Endothelial cell of umbilical vein (primary cell): ENCODE measurements around the gene OXSR1. TPM values are rescaled to one million over a fixed set of nuclear protein-coding genes. Genes with fewer than 3 reads are reported as not detected.
"Not testable (repeated sequence)": the region's sequence is repeated elsewhere in the genome, so short reads cannot be mapped to it uniquely, and the experiment has no call there.

Source experiments
- BruUV-seq: library from RNA; stranded (reverse); fragments of 400-500 nt; replicated peaks from 2 replicates; lab custom pipeline; 2021; lab: Mats Ljungman, UMichigan
- CTCF ChIA-PET: fragments of 300-600, 350-600 bp; sonication (Branson Sonifier 250); formaldehyde crosslinking; loops from one replicate; lab custom pipeline; 2021; ENCODE audit warnings: antibody characterized with exemption, inconsistent platforms; lab: Charles Lee
- POLR2A ChIA-PET: fragments of 300-600, 350-600 bp; sonication (Branson Sonifier 250); formaldehyde crosslinking; loops from one replicate; lab custom pipeline; 2021; ENCODE audit warnings: antibody characterized with exemption, inconsistent platforms; lab: Charles Lee
- DNase-seq: peaks from one replicate; pipeline ENCODE4 v3.0.0-alpha.2; 2011; ENCODE audit warnings: low read depth, low spot score
- FAIRE-seq: peaks from 2 replicates; lab custom pipeline; 2011; peaks lifted over from hg19 to GRCh38; lab: Jason Lieb, UNC
- H2AFZ ChIP-seq: 2 replicates; pipeline ENCODE4 v1.6.0; 2012; ENCODE audit warnings: low read depth, low read length, control low read depth, inconsistent platforms
- H3K27ac ChIP-seq: 2 replicates; pipeline ENCODE4 v1.5.1; 2011; ENCODE audit warnings: low read depth, mild to moderate bottlenecking, control low read depth, low read length, moderate library complexity; ENCODE audit not compliant: insufficient read depth
- H3K27me3 ChIP-seq, 2 experiments: 2 replicates each; pipeline versions ENCODE4 v1.6.0 to v1.6.1; 2011; ENCODE audit warnings: low read length in 2 of 2, mixed read lengths in 1 of 2; ENCODE audit not compliant: control insufficient read depth in 2 of 2, insufficient read depth in 2 of 2
- H3K36me3 ChIP-seq, 2 experiments: 2 replicates in 1 of 2; 3 replicates in 1 of 2; pipeline ENCODE4 v1.5.1; 2011; ENCODE audit warnings: low read length in 2 of 2, mild to moderate bottlenecking in 1 of 2, moderate library complexity in 1 of 2; ENCODE audit not compliant: control insufficient read depth in 2 of 2, insufficient read depth in 2 of 2; ENCODE audit errors: extremely low read depth in 1 of 2
- H3K4me1 ChIP-seq: 3 replicates; pipeline ENCODE4 v1.5.1; 2011; ENCODE audit warnings: mild to moderate bottlenecking, low read length; ENCODE audit not compliant: control insufficient read depth, insufficient read depth; ENCODE audit errors: extremely low read depth
- H3K4me2 ChIP-seq: 2 replicates; pipeline ENCODE4 v1.6.1; 2011; ENCODE audit warnings: low read length, control low read depth, mixed read lengths; ENCODE audit not compliant: insufficient read depth
- H3K4me3 ChIP-seq, 3 experiments: fragments of 200-600 bp in 1 of 3; sonication (generic), shearing (Covaris generic) in 1 of 3; replicated peaks in 1 of 3; 2 replicates each; pipeline ENCODE4 v1.5.1; 2011 to 2016; ENCODE audit warnings: control low read depth in 3 of 3, low read length in 3 of 3, mild to moderate bottlenecking in 2 of 3, inconsistent platforms in 1 of 3, low read depth in 1 of 3, moderate library complexity in 1 of 3; ENCODE audit not compliant: insufficient read depth in 1 of 3
- H3K79me2 ChIP-seq: 2 replicates; pipeline ENCODE4 v1.6.0; 2012; ENCODE audit warnings: low read length, inconsistent platforms; ENCODE audit not compliant: control insufficient read depth, insufficient read depth
- H3K9ac ChIP-seq: replicated peaks from 2 replicates; pipeline ENCODE3; 2011; ENCODE audit warnings: low read length, control low read depth; ENCODE audit not compliant: insufficient read depth; ENCODE audit errors: extremely low read depth
- H3K9me1 ChIP-seq: replicated peaks from 3 replicates; pipeline ENCODE4 v1.6.0; 2011; ENCODE audit warnings: mild to moderate bottlenecking, low read length; ENCODE audit not compliant: control insufficient read depth, insufficient read depth; ENCODE audit errors: extremely low read depth
- H3K9me3 ChIP-seq: replicated peaks from 2 replicates; pipeline ENCODE4 v1.5.1; 2012; ENCODE audit warnings: low read length, inconsistent platforms; ENCODE audit not compliant: control insufficient read depth, insufficient read depth
- H4K20me1 ChIP-seq: replicated peaks from 2 replicates; pipeline ENCODE3; 2011; ENCODE audit warnings: mild to moderate bottlenecking, low read length; ENCODE audit not compliant: control insufficient read depth, insufficient read depth; ENCODE audit errors: extremely low read depth
- EZH2 ChIP-seq: IDR thresholded peaks from 2 replicates; pipeline ENCODE4 v1.6.1; 2012; ENCODE audit warnings: borderline replicate concordance, low read depth, mild to moderate bottlenecking, moderate library complexity, low read length, inconsistent platforms; ENCODE audit not compliant: severe bottlenecking
- FOS ChIP-seq: IDR thresholded peaks from 2 replicates; pipeline ENCODE4 v1.6.1; 2011; ENCODE audit warnings: mild to moderate bottlenecking, low read length, moderate library complexity, borderline replicate concordance; ENCODE audit not compliant: insufficient read depth
- JUN ChIP-seq: IDR thresholded peaks from 2 replicates; pipeline ENCODE4 v1.6.1; 2011; ENCODE audit warnings: borderline replicate concordance, low read depth; ENCODE audit not compliant: insufficient read length, insufficient read depth
- MYC ChIP-seq: IDR thresholded peaks from one replicate; pipeline ENCODE4 v1.6.1; 2011; ENCODE audit warnings: mild to moderate bottlenecking, low read depth, low read length
- dilution Hi-C: fragments of 300-500 bp; cut with MboI; formaldehyde crosslinking; loops from one replicate; pipeline ENCODE4 v1.15.0; 2019; ENCODE audit warnings: low sequenced_read_pairs; ENCODE audit not compliant: extremely low pct_ligation_motif_present
- intact Hi-C: fragments of 100-400 bp; cut with micrococcal nuclease; formaldehyde crosslinking; loops from one replicate; pipeline ENCODE4 v1.10.0; 2022
- polyA plus RNA-seq, 4 experiments: library from polyadenylated mRNA; depleted of rRNA in 3 of 4; stranded (reverse) in 3 of 4; unstranded in 1 of 4; fragments of >200 nt; gene quantifications; 2 replicates each; pipeline versions ENCODE4 v1.2.1 to v1.2.3, GENCODE V29; 2011 to 2012; ENCODE audit warnings: missing spikeins in 1 of 4
- total RNA-seq: library from RNA; stranded (reverse); gene quantifications from 2 replicates; pipeline ENCODE4 v1.2.3, GENCODE V29; 2021
- TF ChIP-seq, protein P1 (sequence below): IDR thresholded peaks from 2 replicates; pipeline ENCODE4 v1.6.1; 2011; ENCODE audit not compliant: insufficient read depth, insufficient read length
- TF ChIP-seq, protein P2 (sequence below), 2 donors: IDR thresholded peaks; 1 replicate in 1 of 2; 2 replicates in 1 of 2; pipeline ENCODE4 v1.5.1; 2011; ENCODE audit warnings: low read length in 2 of 2, mild to moderate bottlenecking in 2 of 2, moderate library complexity in 2 of 2, control low read depth in 1 of 2, inconsistent platforms in 1 of 2, low read depth in 1 of 2; ENCODE audit not compliant: insufficient read depth in 1 of 2; ENCODE audit errors: extremely low read depth in 1 of 2

Gene OXSR1
- total and polyA plus RNA-seq, 2 donors (not counting 3 experiments of a cell fraction or from before 2014, with no cell fraction given): 15.1 to 32.9 TPM

DNA sequence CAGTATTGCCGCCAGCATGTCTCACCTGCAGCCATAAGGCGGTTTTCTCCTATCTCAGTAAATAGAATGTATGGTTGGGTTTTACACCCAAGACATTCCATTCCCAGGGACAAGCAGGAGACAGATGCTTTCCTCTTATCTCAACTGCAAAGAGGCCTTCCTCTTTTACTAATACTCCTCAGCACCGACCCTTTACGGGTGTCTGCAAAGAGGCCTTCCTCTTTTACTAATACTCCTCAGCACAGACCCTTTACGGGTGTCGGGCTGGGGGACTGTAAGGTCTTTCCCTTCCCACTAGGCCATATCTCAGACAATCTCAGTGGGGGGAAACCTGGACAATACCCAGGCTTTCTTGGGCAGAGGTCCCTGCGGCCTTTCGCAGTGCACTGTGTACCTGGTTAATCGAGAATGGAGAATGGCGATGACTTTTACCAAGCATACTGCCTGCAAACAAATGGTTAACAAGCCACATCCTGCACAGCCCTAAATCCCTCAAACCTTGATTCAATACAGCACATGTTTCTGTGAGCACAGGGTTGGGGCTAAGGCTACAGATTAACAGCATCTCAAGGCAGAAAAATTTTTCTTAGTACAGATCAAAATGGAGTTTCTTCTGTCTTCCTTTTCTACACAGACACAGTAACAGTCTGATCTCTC, 29.6 kb upstream of the OXSR1 start:
- H3K79me2 ChIP-seq: peaks cover 11% of the 10 kb centered on the region
- H2AFZ ChIP-seq, H3K27ac ChIP-seq, H3K9me3 ChIP-seq, H3K9me1 ChIP-seq, DNase-seq, H3K27me3 ChIP-seq, dilution Hi-C loops, FAIRE-seq, BruUV-seq, H4K20me1 ChIP-seq: not testable (repeated sequence)
- peak overlapping the region; percentile 27 to 68 (median 36) for H3K4me3 ChIP-seq
- peak overlapping the region; percentile 62 for H3K9ac ChIP-seq
- ChIA-PET CTCF (interaction anchor here (1.1 to 2.0 kb wide), 6 partner anchors 15 to 211 kb away, joined by 4 to 14 read pairs (median 11); partner anchors contain the start of gene XYLB), POLR2A (interaction anchor here (2.6 kb wide), 1 partner anchor 29 kb away, joined by 22 read pairs; the partner anchor contains the start of gene OXSR1)
- H3K4me2 ChIP-seq: peak overlapping the region; percentile 75
- H3K4me1 ChIP-seq: peaks cover 24% of the 10 kb centered on the region
- intact Hi-C loops: loop anchor here (2.0 to 10.0 kb wide), 7 partner anchors 97 to 519 kb away; partner anchors contain the start of gene EXOG
- H3K36me3 ChIP-seq: peaks cover 0 to 11% of the 10 kb centered on the region in 2 experiments

DNA sequence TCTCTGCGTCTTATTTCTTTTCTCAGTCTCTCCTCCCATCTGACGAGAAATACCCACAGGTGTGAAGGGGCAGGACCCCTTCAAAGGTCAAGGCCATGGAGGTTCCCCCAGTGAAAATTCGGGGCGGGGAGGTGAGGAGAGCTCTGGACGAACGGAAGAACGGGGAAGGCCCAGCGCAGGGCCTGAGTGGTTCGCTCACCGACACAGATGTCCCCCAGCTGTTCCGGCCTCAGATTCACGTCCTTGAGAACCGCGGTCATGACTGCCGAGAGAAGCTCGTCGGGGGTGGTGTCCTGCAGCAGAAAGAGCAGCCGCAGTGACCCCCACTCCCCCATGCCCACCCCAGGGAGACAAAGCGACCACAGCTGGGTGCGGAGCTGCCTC, 29.0 kb upstream of the OXSR1 start:
- CTCF ChIA-PET: interaction anchor here (1.1 to 4.5 kb wide), 8 partner anchors 14 to 210 kb away, joined by 3 to 43 read pairs (median 11); partner anchors contain the start of genes OXSR1 and XYLB
- intact Hi-C loops (loop anchor here (2.0 to 10.0 kb wide), 7 partner anchors 96 to 518 kb away; partner anchors contain the start of gene EXOG), dilution Hi-C loops (no loop called here)
- peak overlapping the region; percentile 75 for H3K4me2 ChIP-seq
- H4K20me1 ChIP-seq: no peaks in the 10 kb centered on the region
- FAIRE-seq (no peak), DNase-seq (no peak)
- peaks cover 0 to 14% of the 10 kb centered on the region in 2 experiments for H3K36me3 ChIP-seq
- no peak overlapping the region for H3K27ac ChIP-seq
- POLR2A ChIA-PET: interaction anchor here (0.8 to 2.6 kb wide), 2 partner anchors 29 to 44 kb away, joined by 3 to 22 read pairs; partner anchors contain the start of gene OXSR1
- H3K9ac ChIP-seq: peak overlapping the region; percentile 62
- peak overlapping the region; percentile 58 for H2AFZ ChIP-seq
- H3K9me3 ChIP-seq: no peaks in the 10 kb centered on the region
- peaks cover 11% of the 10 kb centered on the region for H3K79me2 ChIP-seq
- H3K27me3 ChIP-seq: no peaks in the 10 kb centered on the region
- H3K9me1 ChIP-seq: no peaks in the 10 kb centered on the region
- peaks cover 24% of the 10 kb centered on the region for H3K4me1 ChIP-seq
- TSS peak; percentile 17 for BruUV-seq
- peak overlapping the region; percentile 27 to 68 (median 36) for H3K4me3 ChIP-seq
- TF ChIP-seq MYC: no peak
- TF ChIP-seq, protein P1, sequence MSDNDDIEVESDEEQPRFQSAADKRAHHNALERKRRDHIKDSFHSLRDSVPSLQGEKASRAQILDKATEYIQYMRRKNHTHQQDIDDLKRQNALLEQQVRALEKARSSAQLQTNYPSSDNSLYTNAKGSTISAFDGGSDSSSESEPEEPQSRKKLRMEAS: no peak
- no peak for TF ChIP-seq EZH2
- TF ChIP-seq FOS: no peak
- no peak for TF ChIP-seq JUN
- TF ChIP-seq, protein P2, sequence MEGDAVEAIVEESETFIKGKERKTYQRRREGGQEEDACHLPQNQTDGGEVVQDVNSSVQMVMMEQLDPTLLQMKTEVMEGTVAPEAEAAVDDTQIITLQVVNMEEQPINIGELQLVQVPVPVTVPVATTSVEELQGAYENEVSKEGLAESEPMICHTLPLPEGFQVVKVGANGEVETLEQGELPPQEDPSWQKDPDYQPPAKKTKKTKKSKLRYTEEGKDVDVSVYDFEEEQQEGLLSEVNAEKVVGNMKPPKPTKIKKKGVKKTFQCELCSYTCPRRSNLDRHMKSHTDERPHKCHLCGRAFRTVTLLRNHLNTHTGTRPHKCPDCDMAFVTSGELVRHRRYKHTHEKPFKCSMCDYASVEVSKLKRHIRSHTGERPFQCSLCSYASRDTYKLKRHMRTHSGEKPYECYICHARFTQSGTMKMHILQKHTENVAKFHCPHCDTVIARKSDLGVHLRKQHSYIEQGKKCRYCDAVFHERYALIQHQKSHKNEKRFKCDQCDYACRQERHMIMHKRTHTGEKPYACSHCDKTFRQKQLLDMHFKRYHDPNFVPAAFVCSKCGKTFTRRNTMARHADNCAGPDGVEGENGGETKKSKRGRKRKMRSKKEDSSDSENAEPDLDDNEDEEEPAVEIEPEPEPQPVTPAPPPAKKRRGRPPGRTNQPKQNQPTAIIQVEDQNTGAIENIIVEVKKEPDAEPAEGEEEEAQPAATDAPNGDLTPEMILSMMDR (IDR thresholded peaks at IDR 0.05; ENCODE audit: extremely low read depth in 1 of 2, insufficient read depth in 1 of 2, low read depth in 1 of 2, low read length in 2 of 2): no peak
